ENCODE results near the gene MED4.

The MED4 gene

DNA sequence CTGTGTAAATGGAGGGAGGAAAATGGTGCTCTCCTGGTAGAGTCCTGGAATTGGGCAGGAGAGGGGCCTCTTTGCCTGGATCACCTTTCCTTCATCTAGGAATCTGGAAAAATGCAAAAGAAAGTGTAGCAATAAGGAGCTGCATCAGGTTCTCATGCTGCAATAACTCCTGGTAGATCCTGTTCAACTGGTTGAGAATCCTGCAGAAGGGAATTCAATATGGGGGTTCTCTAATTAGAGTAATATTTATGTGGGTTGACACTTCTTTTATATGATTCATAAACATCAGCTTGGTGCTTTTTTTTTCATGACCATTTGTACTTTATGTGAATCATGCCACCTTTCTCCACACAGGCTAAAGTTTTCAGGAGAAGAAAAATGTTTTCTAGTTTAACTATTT is 66.8 kb downstream of the MED4 start:
- DNase-seq, result no peak
